ENCODE data around the gene PRR23A. TPM values are rescaled to one million over a fixed set of nuclear protein-coding genes. Genes with fewer than 3 reads are reported as not detected.

The PRR23A gene
- total and polyA plus RNA-seq, 5 donors, result not detected

DNA sequence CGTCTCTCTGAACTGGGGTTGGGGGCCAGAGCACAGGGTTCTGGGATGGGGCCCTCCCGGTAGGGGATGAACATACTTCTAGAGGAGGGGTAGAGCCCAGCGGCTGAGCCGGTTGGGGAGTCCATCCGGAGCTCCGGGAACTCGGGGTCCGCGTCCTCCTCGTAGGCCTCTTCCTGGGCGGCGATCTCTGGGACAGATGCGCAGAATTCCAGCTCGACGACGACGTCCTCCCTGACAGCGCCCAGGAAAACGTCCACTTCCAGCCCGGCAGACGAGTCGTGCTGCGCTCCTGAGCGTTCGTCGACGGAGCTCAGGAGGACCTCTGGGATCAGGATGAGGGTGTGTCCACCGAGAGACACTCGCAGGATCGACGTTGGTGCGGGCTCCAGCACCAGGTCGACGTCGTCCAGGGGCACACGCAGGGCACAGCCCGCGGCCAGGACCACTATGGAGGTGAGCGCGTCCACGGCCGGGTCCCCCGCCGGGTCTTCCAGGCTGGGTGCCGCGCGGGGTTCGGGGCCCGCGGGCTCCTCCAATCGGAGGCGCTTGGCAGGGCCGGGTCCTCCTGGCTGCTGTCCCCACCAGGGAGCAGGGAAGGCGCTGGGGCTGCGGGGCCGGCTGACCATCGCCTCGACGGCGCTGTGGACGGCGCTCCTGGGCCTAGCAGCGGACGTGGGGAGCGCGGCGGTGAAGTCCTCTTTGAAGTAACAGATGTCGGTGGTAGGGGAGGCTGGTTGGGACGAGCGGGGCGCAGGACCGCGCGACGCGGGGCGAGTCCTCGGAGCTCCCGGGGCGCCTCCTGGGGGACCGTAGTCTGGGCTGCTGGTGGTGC lies 14.2 kb upstream of the PRR23A start:
- ATAC-seq (peak in 1 of 2 donors; percentile 25), DNase-seq (peak in 1 of 3 donors; percentile 40)
- Histone ChIP-seq H3K27ac (ENCODE audit: low read length) (no peak overlapping the region), H3K4me1 (ENCODE audit: control insufficient read depth, insufficient read depth, low read length) (no peaks in the 10 kb centered on the region), H3K4me3 (ENCODE audit: low read length) (no peak overlapping the region), H3K27me3 (ENCODE audit: control insufficient read depth, insufficient read depth) (no peaks in the 10 kb centered on the region), H3K9me3 (ENCODE audit: control insufficient read depth, low read length) (peaks cover 2% of the 10 kb centered on the region)
- WGBS, result 50% methylated on average over 81 of the region's 81 CpGs
- intact Hi-C loops (cut with DNase I), result no loop called here

- DNase-seq, result no peak
- H3K27ac ChIP-seq (ENCODE audit: low read length), result no peak overlapping the region
- no peak for ATAC-seq
These were observed 10.5 kb upstream of the PRR23A start for GRCh38 chr3:139016430-139017048.

GRCh38 chr3:139005356-139005993 lies 593 bp downstream of the PRR23A start:
- H3K27ac ChIP-seq (ENCODE audit: low read length), result no peak overlapping the region
- ATAC-seq, result no peak
- no peaks in the 10 kb centered on the region for H3K27me3 ChIP-seq (ENCODE audit: control insufficient read depth, insufficient read depth)
- intact Hi-C loops (cut with DNase I), result no loop called here
- peak in 1 of 3 donors; percentile 41 for DNase-seq
- 82% methylated on average over 45 of the region's 45 CpGs for WGBS
- no peak overlapping the region for H3K4me3 ChIP-seq (ENCODE audit: low read length)
- H3K9me3 ChIP-seq (ENCODE audit: control insufficient read depth, low read length), result no peaks in the 10 kb centered on the region
- H3K4me1 ChIP-seq (ENCODE audit: control insufficient read depth, insufficient read depth, low read length), result no peaks in the 10 kb centered on the region

More at GRCh38 chr3:139016430-139017048, 10.5 kb upstream of the PRR23A start:
- intact Hi-C loops (cut with DNase I), result no loop called here
- Histone ChIP-seq H3K4me1 (ENCODE audit: control insufficient read depth, insufficient read depth, low read length) (no peaks in the 10 kb centered on the region), H3K27me3 (ENCODE audit: control insufficient read depth, insufficient read depth) (no peaks in the 10 kb centered on the region), H3K4me3 (ENCODE audit: low read length) (no peak overlapping the region), H3K9me3 (ENCODE audit: control insufficient read depth, low read length) (peaks cover 2% of the 10 kb centered on the region)
- 73% methylated on average over 3 of the region's 3 CpGs for WGBS

GRCh38 chr3:138995706-138996105 lies 10.4 kb downstream of the PRR23A start:
- intact Hi-C loops (cut with DNase I), result no loop called here
- Histone ChIP-seq H3K27ac (ENCODE audit: low read length) (no peak overlapping the region), H3K4me3 (ENCODE audit: low read length) (no peak overlapping the region), H3K27me3 (ENCODE audit: control insufficient read depth, insufficient read depth) (no peaks in the 10 kb centered on the region), H3K9me3 (ENCODE audit: control insufficient read depth, low read length) (no peaks in the 10 kb centered on the region), H3K4me1 (ENCODE audit: control insufficient read depth, insufficient read depth, low read length) (no peaks in the 10 kb centered on the region)
- ATAC-seq, result no peak
- no peak for DNase-seq
- WGBS, result 80% methylated on average over 1 of the region's 1 CpG

- DNase-seq (no peak), ATAC-seq (no peak)
- H3K27ac ChIP-seq (ENCODE audit: low read length), result no peak overlapping the region
- H3K4me3 ChIP-seq (ENCODE audit: low read length), result no peak overlapping the region
- intact Hi-C loops (cut with DNase I), result no loop called here
- 93% methylated on average over 2 of the region's 2 CpGs for WGBS
- H3K9me3 ChIP-seq (ENCODE audit: control insufficient read depth, low read length), result no peaks in the 10 kb centered on the region
- no peaks in the 10 kb centered on the region for H3K27me3 ChIP-seq (ENCODE audit: control insufficient read depth, insufficient read depth)
- no peaks in the 10 kb centered on the region for H3K4me1 ChIP-seq (ENCODE audit: control insufficient read depth, insufficient read depth, low read length)
These were observed 18.9 kb downstream of the PRR23A start for GRCh38 chr3:138987181-138987580.

- Histone ChIP-seq H3K27me3 (ENCODE audit: control insufficient read depth, insufficient read depth) (no peaks in the 10 kb centered on the region), H3K4me1 (ENCODE audit: control insufficient read depth, insufficient read depth, low read length) (no peaks in the 10 kb centered on the region), H3K27ac (ENCODE audit: low read length) (no peak overlapping the region), H3K9me3 (ENCODE audit: control insufficient read depth, low read length) (no peaks in the 10 kb centered on the region), H3K4me3 (ENCODE audit: low read length) (no peak overlapping the region)
- ATAC-seq (no peak), DNase-seq (no peak)
- WGBS, result 42% methylated on average over 4 of the region's 4 CpGs
- intact Hi-C loops (cut with DNase I), result no loop called here
These were observed 20.1 kb downstream of the PRR23A start for GRCh38 chr3:138985932-138986331.

- no peak for DNase-seq
These were observed 21.3 kb downstream of the PRR23A start for GRCh38 chr3:138984816-138985215.

GRCh38 chr3:138976047-138976446 lies 30.0 kb downstream of the PRR23A start:
- DNase-seq (no peak), ATAC-seq (no peak)
- Histone ChIP-seq H3K27ac (ENCODE audit: low read length) (no peak overlapping the region), H3K9me3 (ENCODE audit: control insufficient read depth, low read length) (no peaks in the 10 kb centered on the region), H3K4me1 (ENCODE audit: control insufficient read depth, insufficient read depth, low read length) (no peaks in the 10 kb centered on the region), H3K27me3 (ENCODE audit: control insufficient read depth, insufficient read depth) (no peaks in the 10 kb centered on the region), H3K4me3 (ENCODE audit: low read length) (no peak overlapping the region)
- intact Hi-C loops (cut with DNase I), result no loop called here

More at GRCh38 chr3:138984816-138985215, 21.3 kb downstream of the PRR23A start:
- H3K27me3 ChIP-seq (ENCODE audit: control insufficient read depth, insufficient read depth), result no peaks in the 10 kb centered on the region
- intact Hi-C loops (cut with DNase I), result no loop called here
- ATAC-seq, result no peak
- no peak overlapping the region for H3K4me3 ChIP-seq (ENCODE audit: low read length)
- H3K9me3 ChIP-seq (ENCODE audit: control insufficient read depth, low read length), result no peaks in the 10 kb centered on the region
- H3K27ac ChIP-seq (ENCODE audit: low read length), result no peak overlapping the region
- 72% methylated on average over 3 of the region's 3 CpGs for WGBS
- H3K4me1 ChIP-seq (ENCODE audit: control insufficient read depth, insufficient read depth, low read length), result no peaks in the 10 kb centered on the region

GRCh38 chr3:138975351-138975750 lies 30.7 kb downstream of the PRR23A start:
- ATAC-seq (no peak), DNase-seq (no peak)
- Histone ChIP-seq H3K4me1 (ENCODE audit: control insufficient read depth, insufficient read depth, low read length) (no peaks in the 10 kb centered on the region), H3K27me3 (ENCODE audit: control insufficient read depth, insufficient read depth) (no peaks in the 10 kb centered on the region), H3K27ac (ENCODE audit: low read length) (no peak overlapping the region), H3K9me3 (ENCODE audit: control insufficient read depth, low read length) (no peaks in the 10 kb centered on the region), H3K4me3 (ENCODE audit: low read length) (no peak overlapping the region)
- intact Hi-C loops (cut with DNase I), result no loop called here
- 91% methylated on average over 8 of the region's 8 CpGs for WGBS

- 81% methylated on average over 5 of the region's 5 CpGs for WGBS
- intact Hi-C loops (cut with DNase I), result no loop called here
- Histone ChIP-seq H3K27ac (ENCODE audit: low read length) (no peak overlapping the region), H3K4me3 (ENCODE audit: low read length) (no peak overlapping the region), H3K9me3 (ENCODE audit: control insufficient read depth, low read length) (no peaks in the 10 kb centered on the region), H3K4me1 (ENCODE audit: control insufficient read depth, insufficient read depth, low read length) (no peaks in the 10 kb centered on the region), H3K27me3 (ENCODE audit: control insufficient read depth, insufficient read depth) (no peaks in the 10 kb centered on the region)
- DNase-seq (no peak), ATAC-seq (no peak)
These were observed 31.6 kb downstream of the PRR23A start for GRCh38 chr3:138974462-138974861.

DNA sequence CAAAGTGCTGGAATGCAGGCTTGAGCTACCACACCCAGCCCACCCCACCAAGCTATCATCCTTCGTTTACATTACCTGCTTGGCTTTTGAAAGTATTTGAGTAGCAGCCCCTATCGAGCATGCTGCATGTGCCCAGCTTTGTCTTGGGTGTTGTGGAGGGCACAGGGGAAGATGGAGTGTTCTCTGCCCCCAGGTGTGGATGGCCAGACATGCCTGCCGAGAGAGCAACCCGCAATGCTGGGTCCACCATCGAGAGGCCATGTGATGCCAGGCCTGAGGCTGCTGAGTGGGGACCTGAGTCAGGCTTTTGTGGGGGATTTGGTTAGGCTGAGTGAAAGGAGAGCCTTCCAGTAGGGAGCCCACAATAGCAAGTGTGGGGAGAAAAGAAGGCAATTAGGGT lies 33.1 kb downstream of the PRR23A start:
- Histone ChIP-seq H3K27ac (ENCODE audit: low read length) (no peak overlapping the region), H3K9me3 (ENCODE audit: control insufficient read depth, low read length) (no peaks in the 10 kb centered on the region), H3K4me3 (ENCODE audit: low read length) (no peak overlapping the region), H3K4me1 (ENCODE audit: control insufficient read depth, insufficient read depth, low read length) (no peaks in the 10 kb centered on the region), H3K27me3 (ENCODE audit: control insufficient read depth, insufficient read depth) (no peaks in the 10 kb centered on the region)
- WGBS, result 88% methylated on average over 5 of the region's 5 CpGs
- DNase-seq, result no peak
- intact Hi-C loops (cut with DNase I), result no loop called here
- ATAC-seq, result no peak
